ENCODE data around the gene NFE2.
"Not testable (repeated sequence)": the region's sequence is repeated elsewhere in the genome, so short reads cannot be mapped to it uniquely, and the experiment has no call there.

The NFE2 gene

GRCh38 chr12:54285150-54286041, 15.4 kb downstream of the NFE2 start:
- DNase-seq (ENCODE audit: low spot score in 2 of 2) = no peak
- Mint-ChIP-seq H3K9me3 (no peaks in the 10 kb centered on the region), H3K27me3 (no peaks in the 10 kb centered on the region), H3K4me1 (peaks cover 51% of the 10 kb centered on the region), H3K27ac (ENCODE audit: low read depth) (peak overlapping the region; percentile 42), H3K36me3 (ENCODE audit: insufficient read depth) (peaks cover 18% of the 10 kb centered on the region), H3K4me3 (peak overlapping the region; percentile 27)
- ATAC-seq (replicated peaks; ENCODE audit: extremely low read depth, poor library complexity, severe bottlenecking) = no peak

- not testable (repeated sequence) for DNase-seq (ENCODE audit: low spot score in 2 of 2); H3K4me3 Mint-ChIP-seq
Measured at GRCh38 chr12:54284070-54284780, 16.6 kb downstream of the NFE2 start.

GRCh38 chr12:54282949-54283593, 17.7 kb downstream of the NFE2 start:
- DNase-seq (ENCODE audit: low spot score in 2 of 2) = no peak

More at GRCh38 chr12:54284070-54284780, 16.6 kb downstream of the NFE2 start:
- H3K27me3 Mint-ChIP-seq; H3K27ac Mint-ChIP-seq (ENCODE audit: low read depth); H3K9me3 Mint-ChIP-seq; ATAC-seq (replicated peaks; ENCODE audit: extremely low read depth, poor library complexity, severe bottlenecking): not testable (repeated sequence)
- peaks cover 51% of the 10 kb centered on the region for H3K4me1 Mint-ChIP-seq
- peaks cover 15% of the 10 kb centered on the region for H3K36me3 Mint-ChIP-seq (ENCODE audit: insufficient read depth)

GRCh38 chr12:54281694-54282093, 19.1 kb downstream of the NFE2 start:
- H3K4me3 Mint-ChIP-seq; ATAC-seq (replicated peaks; ENCODE audit: extremely low read depth, poor library complexity, severe bottlenecking); DNase-seq (ENCODE audit: low spot score in 2 of 2); H3K27ac Mint-ChIP-seq (ENCODE audit: low read depth); H3K27me3 Mint-ChIP-seq; H3K36me3 Mint-ChIP-seq (ENCODE audit: insufficient read depth); H3K9me3 Mint-ChIP-seq: not testable (repeated sequence)
- peaks cover 64% of the 10 kb centered on the region for H3K4me1 Mint-ChIP-seq

More at GRCh38 chr12:54282949-54283593, 17.7 kb downstream of the NFE2 start:
- no peak for ATAC-seq (replicated peaks; ENCODE audit: extremely low read depth, poor library complexity, severe bottlenecking)
- Mint-ChIP-seq H3K27me3 (no peaks in the 10 kb centered on the region), H3K9me3 (no peaks in the 10 kb centered on the region), H3K27ac (ENCODE audit: low read depth) (no peak overlapping the region), H3K4me1 (peaks cover 58% of the 10 kb centered on the region), H3K4me3 (no peak overlapping the region), H3K36me3 (ENCODE audit: insufficient read depth) (peaks cover 15% of the 10 kb centered on the region)

GRCh38 chr12:54281261-54281638, 19.6 kb downstream of the NFE2 start:
- not testable (repeated sequence) for H3K4me3 Mint-ChIP-seq; ATAC-seq (replicated peaks; ENCODE audit: extremely low read depth, poor library complexity, severe bottlenecking); H3K27me3 Mint-ChIP-seq; H3K27ac Mint-ChIP-seq (ENCODE audit: low read depth); DNase-seq (ENCODE audit: low spot score in 2 of 2); H3K36me3 Mint-ChIP-seq (ENCODE audit: insufficient read depth); H3K9me3 Mint-ChIP-seq
- H3K4me1 Mint-ChIP-seq = peaks cover 69% of the 10 kb centered on the region

GRCh38 chr12:54280468-54281260, 20.2 kb downstream of the NFE2 start, which contains the start of gene HNRNPA1:
TSS of gene HNRNPA1 (plus strand) at chr12:54280726. CDS start at chr12:54280808, 82 bp downstream.
- peak; percentile 81 to 97 for DNase-seq (ENCODE audit: low spot score in 2 of 2)
- Mint-ChIP-seq H3K27me3 (no peaks in the 10 kb centered on the region), H3K9me3 (no peaks in the 10 kb centered on the region), H3K36me3 (ENCODE audit: insufficient read depth) (peaks cover 7% of the 10 kb centered on the region), H3K4me1 (peaks cover 67% of the 10 kb centered on the region), H3K27ac (ENCODE audit: low read depth) (no peak within 1 kb of the TSS), H3K4me3 (no peak within 1 kb of the TSS)
- ATAC-seq (replicated peaks; ENCODE audit: extremely low read depth, poor library complexity, severe bottlenecking) = peak; percentile 88

- peaks cover 11% of the 10 kb centered on the region for H3K36me3 Mint-ChIP-seq (ENCODE audit: insufficient read depth)
- H3K4me3 Mint-ChIP-seq = no peak within 1 kb of the TSS
- no peaks in the 10 kb centered on the region for H3K9me3 Mint-ChIP-seq
- peaks cover 59% of the 10 kb centered on the region for H3K4me1 Mint-ChIP-seq
- ATAC-seq (replicated peaks; ENCODE audit: extremely low read depth, poor library complexity, severe bottlenecking) = peak; percentile 74
- H3K27ac Mint-ChIP-seq (ENCODE audit: low read depth) = no peak within 1 kb of the TSS
- DNase-seq (ENCODE audit: low spot score in 2 of 2) = peak; percentile 99 to 100
- H3K27me3 Mint-ChIP-seq = no peaks in the 10 kb centered on the region
Measured at GRCh38 chr12:54279632-54280467, 21.0 kb downstream of the NFE2 start, which contains the start of gene CBX5. TSS of gene CBX5 (minus strand) at chr12:54280122. CDS start at chr12:54257650, 22,472 bp downstream.

GRCh38 chr12:54279227-54279631, 21.6 kb downstream of the NFE2 start:
- Mint-ChIP-seq H3K9me3 (no peaks in the 10 kb centered on the region), H3K4me1 (peaks cover 53% of the 10 kb centered on the region), H3K27ac (ENCODE audit: low read depth) (no peak overlapping the region), H3K36me3 (ENCODE audit: insufficient read depth) (peaks cover 11% of the 10 kb centered on the region), H3K4me3 (no peak overlapping the region), H3K27me3 (no peaks in the 10 kb centered on the region)
- ATAC-seq (replicated peaks; ENCODE audit: extremely low read depth, poor library complexity, severe bottlenecking) (no peak), DNase-seq (ENCODE audit: low spot score in 2 of 2) (no peak)

- Mint-ChIP-seq H3K27me3 (no peaks in the 10 kb centered on the region), H3K4me1 (peaks cover 39% of the 10 kb centered on the region), H3K36me3 (ENCODE audit: insufficient read depth) (peaks cover 15% of the 10 kb centered on the region), H3K27ac (ENCODE audit: low read depth) (no peak overlapping the region), H3K9me3 (no peaks in the 10 kb centered on the region), H3K4me3 (no peak overlapping the region)
- ATAC-seq (replicated peaks; ENCODE audit: extremely low read depth, poor library complexity, severe bottlenecking) = no peak
- no peak for DNase-seq (ENCODE audit: low spot score in 2 of 2)
Measured at GRCh38 chr12:54277823-54278276, 23.0 kb downstream of the NFE2 start.

- Mint-ChIP-seq H3K4me1 (peaks cover 26% of the 10 kb centered on the region), H3K27me3 (no peaks in the 10 kb centered on the region), H3K4me3 (peak overlapping the region; percentile 14), H3K36me3 (ENCODE audit: insufficient read depth) (peaks cover 15% of the 10 kb centered on the region), H3K9me3 (no peaks in the 10 kb centered on the region), H3K27ac (ENCODE audit: low read depth) (no peak overlapping the region)
- ATAC-seq (replicated peaks; ENCODE audit: extremely low read depth, poor library complexity, severe bottlenecking) = no peak
- DNase-seq (ENCODE audit: low spot score in 2 of 2) = no peak
Measured at GRCh38 chr12:54276368-54276767, 24.4 kb downstream of the NFE2 start.

GRCh38 chr12:54273981-54274380, 26.8 kb downstream of the NFE2 start:
- no peak overlapping the region for H3K27ac Mint-ChIP-seq (ENCODE audit: low read depth)

More at GRCh38 chr12:54273981-54274380, 26.8 kb downstream of the NFE2 start:
- Mint-ChIP-seq H3K36me3 (ENCODE audit: insufficient read depth) (peaks cover 15% of the 10 kb centered on the region), H3K4me1 (peaks cover 22% of the 10 kb centered on the region), H3K4me3 (no peak overlapping the region), H3K9me3 (no peaks in the 10 kb centered on the region), H3K27me3 (no peaks in the 10 kb centered on the region)
- DNase-seq (ENCODE audit: low spot score in 2 of 2) (no peak), ATAC-seq (replicated peaks; ENCODE audit: extremely low read depth, poor library complexity, severe bottlenecking) (no peak)
